MCF 10A (cell line): Measurements from ENCODE around the gene CRACR2B. TPM values are rescaled to one million over a fixed set of nuclear protein-coding genes. Genes with fewer than 3 reads are reported as not detected.

Source experiments
- BruUV-seq: library from RNA; stranded (reverse); fragments of 400-500 nt; replicated peaks from 2 replicates; lab custom pipeline; 2021; lab: Mats Ljungman, UMichigan
- CTCF ChIA-PET: fragments of 300-600 bp; sonication (Branson Sonifier 250); formaldehyde crosslinking; extraction: SDS; loops from one replicate; lab custom pipeline; 2021; ENCODE audit warnings: antibody characterized with exemption, inconsistent platforms; lab: Yijun Ruan, JAX
- POLR2A ChIA-PET: fragments of 300-600, 350-650 bp; sonication (Branson Sonifier 250); formaldehyde crosslinking; extraction: SDS; loops from one replicate; lab custom pipeline; 2020; ENCODE audit warnings: antibody characterized with exemption, inconsistent platforms; lab: Yijun Ruan, JAX
- DNase-seq: peaks from one replicate; pipeline ENCODE4 v3.0.0-alpha.2; 2018; ENCODE audit not compliant: unreplicated experiment
- H3K27ac Mint-ChIP-seq: one replicate; pipeline ENCODE4 v1.8.0; 2022; ENCODE audit warnings: mild to moderate bottlenecking, low read depth, mixed read lengths; ENCODE audit not compliant: unreplicated experiment
- H3K27me3 Mint-ChIP-seq: one replicate; pipeline ENCODE4 v1.8.0; 2022; ENCODE audit warnings: mixed read lengths; ENCODE audit not compliant: insufficient read depth, unreplicated experiment
- H3K36me3 Mint-ChIP-seq: one replicate; pipeline ENCODE4 v1.8.0; 2022; ENCODE audit warnings: mild to moderate bottlenecking, moderate library complexity, mixed read lengths; ENCODE audit not compliant: insufficient read depth, unreplicated experiment
- H3K4me1 Mint-ChIP-seq: one replicate; pipeline ENCODE4 v1.8.0; 2022; ENCODE audit warnings: mixed read lengths; ENCODE audit not compliant: insufficient read depth, unreplicated experiment
- H3K4me3 Mint-ChIP-seq: one replicate; pipeline ENCODE4 v1.8.0; 2022; ENCODE audit warnings: mild to moderate bottlenecking, moderate library complexity, mixed read lengths; ENCODE audit not compliant: unreplicated experiment
- H3K9me3 Mint-ChIP-seq: one replicate; pipeline ENCODE4 v1.8.0; 2022; ENCODE audit warnings: mixed read lengths; ENCODE audit not compliant: unreplicated experiment
- intact Hi-C: fragments of 100-400 bp; cut with micrococcal nuclease; formaldehyde crosslinking; loops from 2 replicates; pipeline ENCODE4 v1.14.1; 2022
- total RNA-seq: library from RNA; stranded (reverse); gene quantifications from 2 replicates; pipeline ENCODE4 v1.2.3, GENCODE V29; 2022
- TF ChIP-seq, protein P1 (sequence below): fragments of 200-600 bp; IDR thresholded peaks from one replicate; pipeline ENCODE4 v1.8.0; 2022; ENCODE audit warnings: antibody characterized with exemption, mild to moderate bottlenecking; ENCODE audit not compliant: unreplicated experiment

The CRACR2B gene
- total RNA-seq, 1 experiment from 2014 or later = 1.2 TPM

DNA sequence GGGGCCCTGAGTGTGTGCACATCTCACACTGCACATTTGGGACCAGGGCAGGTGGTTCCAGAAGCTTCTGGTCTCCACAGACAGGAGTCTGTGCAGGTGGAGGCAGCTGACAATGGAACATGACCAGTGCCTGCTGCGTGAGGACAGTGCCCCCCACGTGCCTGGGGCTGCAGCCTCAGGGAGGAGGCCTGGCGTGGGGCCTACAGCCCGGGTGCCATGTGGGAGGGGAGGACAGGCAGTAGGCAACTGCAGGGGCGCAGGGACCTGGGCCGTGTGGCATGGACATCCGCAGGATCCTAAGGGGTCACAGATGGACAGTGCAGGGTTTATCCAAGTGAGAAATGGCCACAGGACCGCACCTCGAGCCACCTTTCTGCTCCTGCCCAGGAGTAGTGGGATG lies 43.8 kb downstream of the CRACR2B start:
- ChIA-PET POLR2A (interaction anchor here (0.6 kb wide), 1 partner anchor 245 kb away, joined by 3 read pairs; no protein-coding TSS in a partner anchor), CTCF (interaction anchor here (1.1 kb wide), 1 partner anchor 180 kb away, joined by 3 read pairs; no protein-coding TSS in a partner anchor)
- peaks cover 45% of the 10 kb centered on the region for H3K36me3 Mint-ChIP-seq

DNA sequence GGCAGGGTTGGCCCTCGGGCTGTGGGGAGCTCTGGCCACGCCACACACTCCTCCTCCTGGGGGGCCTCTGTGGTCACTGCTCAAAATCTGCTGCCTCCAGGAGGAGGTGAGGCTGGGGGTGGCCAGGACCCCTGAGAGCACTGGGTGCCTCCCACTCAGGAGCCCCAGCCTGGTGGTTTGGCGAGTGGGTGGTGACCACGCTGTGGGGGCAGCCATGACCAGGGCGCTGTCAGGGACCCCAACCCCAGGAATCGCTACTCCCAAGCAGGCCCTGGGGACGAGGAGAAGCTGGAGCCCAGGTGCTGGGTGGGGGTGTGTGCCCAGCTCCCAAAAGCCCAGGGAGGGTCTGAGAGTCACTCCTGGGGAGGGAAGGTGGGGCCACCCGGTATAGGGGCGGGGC lies 45.1 kb downstream of the CRACR2B start:
- Mint-ChIP-seq H3K9me3 (no peaks in the 10 kb centered on the region), H3K4me1 (no peaks in the 10 kb centered on the region), H3K4me3 (no peak overlapping the region), H3K27me3 (no peaks in the 10 kb centered on the region), H3K36me3 (peaks cover 32% of the 10 kb centered on the region), H3K27ac (no peak overlapping the region)
- TF ChIP-seq, protein P1, sequence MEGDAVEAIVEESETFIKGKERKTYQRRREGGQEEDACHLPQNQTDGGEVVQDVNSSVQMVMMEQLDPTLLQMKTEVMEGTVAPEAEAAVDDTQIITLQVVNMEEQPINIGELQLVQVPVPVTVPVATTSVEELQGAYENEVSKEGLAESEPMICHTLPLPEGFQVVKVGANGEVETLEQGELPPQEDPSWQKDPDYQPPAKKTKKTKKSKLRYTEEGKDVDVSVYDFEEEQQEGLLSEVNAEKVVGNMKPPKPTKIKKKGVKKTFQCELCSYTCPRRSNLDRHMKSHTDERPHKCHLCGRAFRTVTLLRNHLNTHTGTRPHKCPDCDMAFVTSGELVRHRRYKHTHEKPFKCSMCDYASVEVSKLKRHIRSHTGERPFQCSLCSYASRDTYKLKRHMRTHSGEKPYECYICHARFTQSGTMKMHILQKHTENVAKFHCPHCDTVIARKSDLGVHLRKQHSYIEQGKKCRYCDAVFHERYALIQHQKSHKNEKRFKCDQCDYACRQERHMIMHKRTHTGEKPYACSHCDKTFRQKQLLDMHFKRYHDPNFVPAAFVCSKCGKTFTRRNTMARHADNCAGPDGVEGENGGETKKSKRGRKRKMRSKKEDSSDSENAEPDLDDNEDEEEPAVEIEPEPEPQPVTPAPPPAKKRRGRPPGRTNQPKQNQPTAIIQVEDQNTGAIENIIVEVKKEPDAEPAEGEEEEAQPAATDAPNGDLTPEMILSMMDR = no peak
- BruUV-seq = no TSS peak
- ChIA-PET CTCF (interaction anchor here (1.1 kb wide), 1 partner anchor 179 kb away, joined by 3 read pairs; no protein-coding TSS in a partner anchor), POLR2A (interaction anchor here (0.8 kb wide), 1 partner anchor 19 kb away, joined by 3 read pairs; no protein-coding TSS in a partner anchor)
- intact Hi-C loops = no loop called here
- no peak for DNase-seq

More for the DNA sequence above, 43.8 kb downstream of the CRACR2B start:
- Mint-ChIP-seq H3K27ac (no peak overlapping the region), H3K4me1 (no peaks in the 10 kb centered on the region), H3K27me3 (no peaks in the 10 kb centered on the region), H3K9me3 (no peaks in the 10 kb centered on the region), H3K4me3 (no peak overlapping the region)
- no peak for DNase-seq
- TF ChIP-seq, protein P1 = no peak
- intact Hi-C loops = no loop called here
- BruUV-seq = no TSS peak

DNA sequence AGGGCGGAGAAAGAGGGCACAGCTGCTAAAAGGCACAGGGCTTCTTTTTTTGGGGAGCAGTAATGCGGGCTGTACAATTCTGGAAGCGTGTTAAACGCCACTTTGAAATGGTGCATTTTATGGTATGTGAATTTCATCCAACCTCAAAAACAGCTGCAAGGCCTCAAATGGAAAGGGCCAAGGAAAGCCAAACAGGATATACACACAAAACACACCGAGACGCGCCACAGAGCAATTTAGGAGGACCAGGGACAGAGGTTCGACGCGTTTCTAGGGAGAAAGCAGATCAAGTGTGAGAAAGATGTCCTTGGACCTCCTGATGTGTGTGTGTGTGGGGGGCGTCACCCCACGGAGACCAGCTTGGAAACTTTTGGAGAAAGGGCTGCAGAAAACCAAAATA lies 46.0 kb downstream of the CRACR2B start:
- no peak overlapping the region for H3K27ac Mint-ChIP-seq
- no peaks in the 10 kb centered on the region for H3K9me3 Mint-ChIP-seq
- no peak overlapping the region for H3K4me3 Mint-ChIP-seq
- no peak for DNase-seq
- intact Hi-C loops = no loop called here
- H3K36me3 Mint-ChIP-seq = peaks cover 26% of the 10 kb centered on the region
- ChIA-PET CTCF (interaction anchor here (1.1 kb wide), 1 partner anchor 178 kb away, joined by 3 read pairs; no protein-coding TSS in a partner anchor), POLR2A (no interaction called here)
- TF ChIP-seq, protein P1 = no peak
- BruUV-seq = no TSS peak
- H3K4me1 Mint-ChIP-seq = no peaks in the 10 kb centered on the region
- H3K27me3 Mint-ChIP-seq = no peaks in the 10 kb centered on the region

DNA sequence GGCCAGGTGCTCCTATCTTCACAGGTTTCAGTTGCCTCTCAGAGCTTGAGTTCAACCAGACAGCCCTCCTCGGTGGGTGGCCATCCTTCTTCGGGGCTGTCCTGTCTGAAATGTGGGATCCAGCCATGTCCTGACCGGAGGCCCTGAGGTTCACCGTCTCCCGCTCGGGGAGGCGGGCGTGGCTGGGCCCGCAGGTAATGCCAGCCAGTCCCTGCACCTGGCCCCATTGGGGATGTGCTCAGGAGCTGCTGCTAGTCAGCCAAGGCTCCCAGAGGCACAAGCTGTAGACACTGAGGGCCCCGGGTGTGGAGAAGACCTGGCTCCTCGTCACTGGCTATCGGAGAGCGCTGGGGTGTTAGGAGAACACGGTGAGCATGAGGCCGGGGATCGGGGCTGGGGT lies 47.5 kb downstream of the CRACR2B start:
- intact Hi-C loops = no loop called here
- TF ChIP-seq, protein P1 = no peak
- no peak overlapping the region for H3K4me3 Mint-ChIP-seq
- H3K9me3 Mint-ChIP-seq = no peaks in the 10 kb centered on the region
- ChIA-PET POLR2A (interaction anchor here (1.5 kb wide), 1 partner anchor 35 kb away, joined by 3 read pairs; the partner anchor contains the start of gene CHID1), CTCF (no interaction called here)
- no peaks in the 10 kb centered on the region for H3K27me3 Mint-ChIP-seq
- BruUV-seq = no TSS peak
- DNase-seq = no peak
- no peaks in the 10 kb centered on the region for H3K4me1 Mint-ChIP-seq
- peaks cover 26% of the 10 kb centered on the region for H3K36me3 Mint-ChIP-seq
- H3K27ac Mint-ChIP-seq = no peak overlapping the region
